ENCODE results near the gene DPH3. TPM values are rescaled to one million over a fixed set of nuclear protein-coding genes. Genes with fewer than 3 reads are reported as not detected.

The DPH3 gene
- polyA plus RNA-seq, 1 of the 3 experiments (the other 2 are of a cell fraction) = 8.5 TPM

- no peaks in the 10 kb centered on the region for H3K9me2 ChIP-seq
- H3K9ac ChIP-seq = no peak overlapping the region
- H3K79me2 ChIP-seq (ENCODE audit: insufficient read depth) = no peaks in the 10 kb centered on the region
- no peaks in the 10 kb centered on the region for H3K9me3 ChIP-seq
- no peak overlapping the region for H3K4me2 ChIP-seq
- H4K20me1 ChIP-seq (ENCODE audit: insufficient read depth) = no peaks in the 10 kb centered on the region
- no peak overlapping the region for H3K27ac ChIP-seq (ENCODE audit: low read depth in 2 of 2, low read length in 1 of 2)
- TF ChIP-seq NRF1 (IDR thresholded peaks at IDR 0.05; ENCODE audit: low read depth, low read length) (no peak), TCF12 (IDR thresholded peaks at IDR 0.05) (no peak), USF2 (IDR thresholded peaks at IDR 0.05; ENCODE audit: borderline replicate concordance, low read depth, low read length) (no peak), POLR2AphosphoS5 (IDR thresholded peaks at IDR 0.05; ENCODE audit: low read depth, low read length) (no peak)
- H3F3A ChIP-seq (replicated peaks; ENCODE audit: insufficient read depth) = no peaks in the 10 kb centered on the region
- H3K4me1 ChIP-seq (ENCODE audit: control insufficient read depth in 1 of 2, insufficient read depth in 2 of 2, low read depth in 1 of 2, low read length in 1 of 2) = no peaks in the 10 kb centered on the region; a peak in 1 of 4 replicates
- H3K36me3 ChIP-seq (replicated peaks in 1 of 2; ENCODE audit: control insufficient read depth in 1 of 2, insufficient read depth in 2 of 2, low read length in 1 of 2) = no peaks in the 10 kb centered on the region
- no peaks in the 10 kb centered on the region for H3K27me3 ChIP-seq (ENCODE audit: insufficient read depth)
- no peak for DNase-seq
- no peak overlapping the region for H3K4me3 ChIP-seq (ENCODE audit: low read depth in 2 of 2, low read length in 1 of 2)
- POLR2A ChIA-PET = no interaction called here
- no peak overlapping the region for H2AFZ ChIP-seq (ENCODE audit: low read depth)
- 88% methylated on average over 1 of the region's 1 CpG for WGBS (ENCODE audit: low lambda C conversion rate)
- CTCF ChIA-PET = interaction anchor here (0.8 to 1.7 kb wide), 4 partner anchors 10 to 185 kb away, joined by 3 to 4 read pairs (median 4); no protein-coding TSS in a partner anchor
These were observed 30.9 kb downstream of the DPH3 start for GRCh38 chr3:16233806-16234205.

GRCh38 chr3:16231983-16232382 lies 32.8 kb downstream of the DPH3 start:
- H3K4me1 ChIP-seq (ENCODE audit: control insufficient read depth in 1 of 2, insufficient read depth in 2 of 2, low read depth in 1 of 2, low read length in 1 of 2) = no peaks in the 10 kb centered on the region
- H3K4me3 ChIP-seq (ENCODE audit: low read depth in 2 of 2, low read length in 1 of 2) = no peak overlapping the region
- H3K9me3 ChIP-seq = no peaks in the 10 kb centered on the region
- WGBS (ENCODE audit: low lambda C conversion rate) = 97% methylated on average over 2 of the region's 2 CpGs
- no peaks in the 10 kb centered on the region for H3K79me2 ChIP-seq (ENCODE audit: insufficient read depth)
- ChIA-PET CTCF (interaction anchor here (1.0 to 1.2 kb wide), 2 partner anchors 9 to 12 kb away, joined by 3 to 4 read pairs; no protein-coding TSS in a partner anchor), POLR2A (no interaction called here)
- H3K27ac ChIP-seq (ENCODE audit: low read depth in 2 of 2, low read length in 1 of 2) = no peak overlapping the region
- H2AFZ ChIP-seq (ENCODE audit: low read depth) = no peak overlapping the region
- H3K27me3 ChIP-seq (ENCODE audit: insufficient read depth) = no peaks in the 10 kb centered on the region
- TF ChIP-seq RXRA (IDR thresholded peaks at IDR 0.05; ENCODE audit: borderline replicate concordance, low read depth) (no peak), TCF12 (IDR thresholded peaks at IDR 0.05) (no peak), GABPA (IDR thresholded peaks at IDR 0.05; ENCODE audit: low read depth) (no peak), IRF3 (IDR thresholded peaks at IDR 0.05; ENCODE audit: low read depth, low read length) (no peak), ZBTB33 (IDR thresholded peaks at IDR 0.05; ENCODE audit: borderline replicate concordance, low read depth) (no peak), EZH2phosphoT487 (IDR thresholded peaks at IDR 0.05; ENCODE audit: borderline replicate concordance, low read depth) (no peak), MAX (IDR thresholded peaks at IDR 0.05; ENCODE audit: low read depth) (no peak), PBX3 (IDR thresholded peaks at IDR 0.05) (no peak)
- no peaks in the 10 kb centered on the region for H3F3A ChIP-seq (replicated peaks; ENCODE audit: insufficient read depth)
- H3K9me2 ChIP-seq = no peaks in the 10 kb centered on the region
- H3K4me2 ChIP-seq = no peak overlapping the region
- no peak overlapping the region for H3K9ac ChIP-seq
- H3K36me3 ChIP-seq (replicated peaks in 1 of 2; ENCODE audit: control insufficient read depth in 1 of 2, insufficient read depth in 2 of 2, low read length in 1 of 2) = peaks cover 0 to 3% of the 10 kb centered on the region in 2 experiments
- H4K20me1 ChIP-seq (ENCODE audit: insufficient read depth) = no peaks in the 10 kb centered on the region
- no peak for DNase-seq

Data from SK-N-SH (cell line).